HepG2 (cell line): ENCODE results near the gene UNC93A. TPM values are rescaled to one million over a fixed set of nuclear protein-coding genes. Genes with fewer than 3 reads are reported as not detected.

Experiments used
- ATAC-seq: fragments of 200-7000 bp; cut with Tn5 transposase; 3 replicates; pipeline ENCODE4 v1.9.1; 2020; ENCODE audit warnings: mild to moderate bottlenecking, moderate library complexity
- BruUV-seq: library from RNA; stranded (reverse); fragments of 400-500 nt; replicated peaks from 2 replicates; lab custom pipeline; 2021; lab: Mats Ljungman, UMichigan
- CTCF ChIA-PET: fragments of 300-600 bp; formaldehyde crosslinking; extraction: SDS; loops from one replicate; lab custom pipeline; 2021; ENCODE audit warnings: low total read pairs, inconsistent platforms, low intra/inter-chr PET ratio; lab: Yijun Ruan, JAX
- POLR2A ChIA-PET: fragments of 350-600 bp; sonication (Branson Sonifier 250); formaldehyde crosslinking; loops from one replicate; lab custom pipeline; 2020; ENCODE audit warnings: antibody characterized with exemption, inconsistent platforms; lab: Yijun Ruan, JAX
- DNase-seq: peaks from one replicate; pipeline ENCODE4 v3.0.0-alpha.2; 2015; ENCODE audit warnings: low spot score
- FAIRE-seq: peaks from 3 replicates; lab custom pipeline; 2011; peaks lifted over from hg19 to GRCh38; lab: Jason Lieb, UNC
- H2AFZ ChIP-seq: one replicate; pipeline ENCODE4 v1.6.1; 2011; ENCODE audit warnings: low read length, inconsistent platforms
- H3K27ac ChIP-seq: fragments of 300-600 bp; 3 replicates; pipeline ENCODE4 v1.8.0; 2011; ENCODE audit warnings: mixed run types, mild to moderate bottlenecking, mixed read lengths, low read length, inconsistent platforms; ENCODE audit not compliant: insufficient read depth; ENCODE audit errors: extremely low read length
- H3K27me3 ChIP-seq, 2 experiments: fragments of 200-600 bp in 1 of 2; 2 replicates in 1 of 2; 3 replicates in 1 of 2; pipeline versions ENCODE4 v1.6.0 to v1.8.0; 2011; ENCODE audit warnings: low read length in 2 of 2, mild to moderate bottlenecking in 2 of 2, moderate library complexity in 2 of 2, inconsistent platforms in 1 of 2; ENCODE audit not compliant: insufficient read depth in 2 of 2, control insufficient read depth in 1 of 2
- H3K36me3 ChIP-seq, 2 experiments: fragments of 200-600 bp in 1 of 2; replicated peaks in 1 of 2; 2 replicates in 1 of 2; 3 replicates in 1 of 2; pipeline versions ENCODE4 v1.5.1 to v1.8.0; 2011; ENCODE audit warnings: low read length in 2 of 2, inconsistent platforms in 1 of 2; ENCODE audit not compliant: insufficient read depth in 2 of 2, control insufficient read depth in 1 of 2
- H3K4me1 ChIP-seq: 2 replicates; pipeline ENCODE4 v1.5.1; 2012; ENCODE audit warnings: low read length, inconsistent platforms; ENCODE audit not compliant: insufficient read depth
- H3K4me2 ChIP-seq: 2 replicates; pipeline ENCODE4 v1.6.0; 2011; ENCODE audit warnings: low read depth, low read length, inconsistent platforms
- H3K4me3 ChIP-seq, 3 experiments: fragments of 200-600 bp in 1 of 3; sonication (generic), shearing (Covaris generic) in 1 of 3; replicated peaks in 1 of 3; 2 replicates each; pipeline ENCODE4 v1.5.1; 2011 to 2016; ENCODE audit warnings: low read length in 3 of 3, inconsistent platforms in 2 of 3, low read depth in 2 of 3, mild to moderate bottlenecking in 2 of 3, control low read depth in 1 of 3, mixed read lengths in 1 of 3; ENCODE audit not compliant: insufficient read depth in 1 of 3
- H3K79me2 ChIP-seq: one replicate; pipeline ENCODE4 v1.6.1; 2011; ENCODE audit warnings: low read length, inconsistent platforms; ENCODE audit not compliant: insufficient read depth
- H3K9ac ChIP-seq: 2 replicates; pipeline ENCODE4 v1.6.0; 2011; ENCODE audit warnings: mild to moderate bottlenecking, low read depth, low read length, inconsistent platforms; ENCODE audit not compliant: insufficient read depth
- H3K9me3 ChIP-seq: 2 replicates; pipeline ENCODE4 v1.5.1; 2012; ENCODE audit warnings: mild to moderate bottlenecking, low read length
- H4K20me1 ChIP-seq: 2 replicates; pipeline ENCODE4 v1.6.0; 2011; ENCODE audit warnings: inconsistent platforms, mild to moderate bottlenecking, low read length, moderate library complexity; ENCODE audit not compliant: insufficient read depth
- HNF4G ChIP-seq, 2 experiments: sonication (generic) in 1 of 2; formaldehyde crosslinking in 1 of 2; IDR thresholded peaks; 2 replicates each; pipeline versions ENCODE4 v1.4.0 to v1.6.1; 2011 to 2020; ENCODE audit warnings: borderline replicate concordance in 2 of 2, low read depth in 2 of 2, mild to moderate bottlenecking in 2 of 2, low read length in 1 of 2, missing genetic modification reagents in 1 of 2, moderate library complexity in 1 of 2
- MTA1 ChIP-seq: sonication (generic); formaldehyde crosslinking; IDR thresholded peaks from 2 replicates; pipeline ENCODE4 v1.4.0; 2020; ENCODE audit warnings: missing genetic modification reagents, mild to moderate bottlenecking, borderline replicate concordance
- SIX1 ChIP-seq: sonication (generic); formaldehyde crosslinking; IDR thresholded peaks from 2 replicates; pipeline ENCODE4 v1.4.0; 2020; ENCODE audit warnings: missing genetic modification reagents, borderline replicate concordance
- SYNCRIP ChIP-seq: fragments of 200-400 bp; formaldehyde crosslinking; IDR thresholded peaks from 2 replicates; pipeline ENCODE4 v1.6.1; 2018; ENCODE audit warnings: mild to moderate bottlenecking, low read depth, low read length; ENCODE audit not compliant: insufficient read depth
- TMF1 ChIP-seq: sonication (generic); formaldehyde crosslinking; IDR thresholded peaks from 2 replicates; pipeline ENCODE4 v1.8.1; 2022; ENCODE audit warnings: low read depth, missing genetic modification reagents
- ZNF136 ChIP-seq: sonication (generic); formaldehyde crosslinking; IDR thresholded peaks from 2 replicates; pipeline ENCODE4 v1.8.1; 2022; ENCODE audit warnings: low read depth, mild to moderate bottlenecking, moderate library complexity, missing genetic modification reagents
- ZNF225 ChIP-seq: sonication (generic); formaldehyde crosslinking; IDR thresholded peaks from 2 replicates; pipeline ENCODE4 v1.4.0; 2020; ENCODE audit warnings: mild to moderate bottlenecking, missing genetic modification reagents
- WGBS: methylation state at CpG from one replicate; pipeline ENCODE4 v1.1.6; 2017; ENCODE audit warnings: low lambda C conversion rate; 5-methylcytosine and 5-hydroxymethylcytosine counted together
- in situ Hi-C: cut with HindIII; loops from 2 replicates; pipeline ENCODE4 v1.10.0; 2017; ENCODE audit warnings: low pct_unique_long_range_greater_than_20kb; ENCODE audit not compliant: extremely low pct_ligation_motif_present
- intact Hi-C: fragments of 100-400 bp; cut with micrococcal nuclease; formaldehyde crosslinking; loops from one replicate; pipeline ENCODE4 v1.10.0; 2022; ENCODE audit not compliant: unreplicated experiment
- polyA plus RNA-seq, 8 experiments: library from polyadenylated mRNA; depleted of rRNA in 3 of 8; stranded (reverse) in 7 of 8; unstranded in 1 of 8; fragments of >200 nt; fragmentation: Illumina TruSeq in 4 of 8; extraction: Trizol in 4 of 8; gene quantifications; 2 replicates each; pipeline versions ENCODE4 v1.2.1 to v1.2.3, GENCODE V29; 2011 to 2016; ENCODE audit warnings: low read depth in 4 of 8, missing spikeins in 1 of 8, mixed read lengths in 1 of 8; ENCODE audit not compliant: insufficient read depth in 1 of 8
- total RNA-seq, 5 experiments: library from RNA; depleted of rRNA; stranded (reverse); fragments of >200 nt; fragmentation: Illumina TruSeq; extraction: Trizol; gene quantifications; 2 replicates each; pipeline ENCODE4 v1.2.3, GENCODE V29; 2016; ENCODE audit warnings: low read depth in 1 of 5
- TF ChIP-seq, protein P1 (sequence below): sonication (generic); formaldehyde crosslinking; IDR thresholded peaks from 2 replicates; pipeline ENCODE4 v1.4.0; 2020; ENCODE audit warnings: missing genetic modification reagents
- TF ChIP-seq, protein P2 (sequence below): sonication (generic); formaldehyde crosslinking; IDR thresholded peaks from 2 replicates; pipeline ENCODE4 v1.4.0; 2020; ENCODE audit warnings: missing genetic modification reagents
- TF ChIP-seq, protein P3 (sequence below): sonication (generic); formaldehyde crosslinking; IDR thresholded peaks from 2 replicates; pipeline ENCODE4 v1.4.0; 2020; ENCODE audit warnings: missing genetic modification reagents, borderline replicate concordance

The UNC93A gene
- total and polyA plus RNA-seq, 2 of the 13 experiments (the other 11 are each of a cell fraction or from before 2014, with no cell fraction given), result 11.0 to 42.7 TPM

DNA sequence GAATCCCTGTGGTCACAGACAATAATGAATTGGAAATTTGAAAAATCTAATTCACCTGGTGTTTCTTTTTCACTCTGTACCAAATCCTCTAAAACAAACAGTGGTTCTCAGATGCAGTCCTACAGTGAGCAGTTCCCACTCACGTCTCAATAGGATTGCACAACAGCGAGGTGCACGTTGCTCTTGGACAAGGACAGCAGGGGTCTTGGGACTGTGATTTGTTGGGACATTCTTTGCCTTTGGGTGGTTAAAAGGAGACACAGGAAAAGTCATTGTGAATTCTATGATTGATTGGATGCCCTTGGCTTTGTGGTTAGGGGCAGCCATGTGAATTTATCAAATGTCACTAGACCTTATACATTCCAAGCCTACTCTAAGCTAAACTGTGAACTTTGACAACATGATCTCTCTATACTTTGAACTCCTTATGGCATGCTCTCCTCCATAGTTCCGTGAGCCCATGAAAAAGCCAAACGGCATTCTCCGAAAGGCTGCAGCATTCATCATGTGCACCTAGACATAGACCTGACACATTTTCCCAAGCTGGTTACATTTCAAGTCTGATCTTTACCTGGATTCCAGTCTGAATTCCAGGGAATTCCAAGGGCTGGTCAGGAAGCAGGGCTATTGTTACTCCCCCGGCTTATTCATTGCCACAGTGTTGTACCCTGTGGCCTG is 647 bp downstream of the UNC93A start:
- BruUV-seq, result TSS peak; percentile 88
- H4K20me1 ChIP-seq, result no peaks in the 10 kb centered on the region
- intact Hi-C loops, result loop anchor here (1.0 to 5.0 kb wide), 2 partner anchors 17 to 71 kb away; no protein-coding TSS in a partner anchor
- no peaks in the 10 kb centered on the region for H3K79me2 ChIP-seq
- H3K9me3 ChIP-seq, result no peaks in the 10 kb centered on the region
- DNase-seq (peak; percentile 77), FAIRE-seq (peak; percentile 55), ATAC-seq (peak; percentile 48)
- H3K36me3 ChIP-seq, result peaks cover 4 to 9% of the 10 kb centered on the region in 2 experiments; a peak in 4 of 5 replicates
- in situ Hi-C loops, result loop anchor here (5.0 kb wide), 1 partner anchor 69 kb away; no protein-coding TSS in a partner anchor
- H3K4me3 ChIP-seq, result peak overlapping the region; percentile 38 to 53 (median 38); a peak in 4 of 6 replicates
- H3K9ac ChIP-seq, result peak overlapping the region; percentile 60
- no peaks in the 10 kb centered on the region for H3K27me3 ChIP-seq
- WGBS, result 35% methylated on average over 7 of the region's 7 CpGs
- ChIA-PET CTCF (no interaction called here), POLR2A (interaction anchor here (0.9 to 7.4 kb wide), 10 partner anchors 8 to 105 kb away, joined by 3 to 163 read pairs (median 12); no protein-coding TSS in a partner anchor)
- peaks cover 75% of the 10 kb centered on the region for H3K4me1 ChIP-seq
- H2AFZ ChIP-seq, result no peak overlapping the region
- H3K27ac ChIP-seq, result peak overlapping the region; percentile 77
- H3K4me2 ChIP-seq, result peak overlapping the region; percentile 69
- TF ChIP-seq, protein P1, sequence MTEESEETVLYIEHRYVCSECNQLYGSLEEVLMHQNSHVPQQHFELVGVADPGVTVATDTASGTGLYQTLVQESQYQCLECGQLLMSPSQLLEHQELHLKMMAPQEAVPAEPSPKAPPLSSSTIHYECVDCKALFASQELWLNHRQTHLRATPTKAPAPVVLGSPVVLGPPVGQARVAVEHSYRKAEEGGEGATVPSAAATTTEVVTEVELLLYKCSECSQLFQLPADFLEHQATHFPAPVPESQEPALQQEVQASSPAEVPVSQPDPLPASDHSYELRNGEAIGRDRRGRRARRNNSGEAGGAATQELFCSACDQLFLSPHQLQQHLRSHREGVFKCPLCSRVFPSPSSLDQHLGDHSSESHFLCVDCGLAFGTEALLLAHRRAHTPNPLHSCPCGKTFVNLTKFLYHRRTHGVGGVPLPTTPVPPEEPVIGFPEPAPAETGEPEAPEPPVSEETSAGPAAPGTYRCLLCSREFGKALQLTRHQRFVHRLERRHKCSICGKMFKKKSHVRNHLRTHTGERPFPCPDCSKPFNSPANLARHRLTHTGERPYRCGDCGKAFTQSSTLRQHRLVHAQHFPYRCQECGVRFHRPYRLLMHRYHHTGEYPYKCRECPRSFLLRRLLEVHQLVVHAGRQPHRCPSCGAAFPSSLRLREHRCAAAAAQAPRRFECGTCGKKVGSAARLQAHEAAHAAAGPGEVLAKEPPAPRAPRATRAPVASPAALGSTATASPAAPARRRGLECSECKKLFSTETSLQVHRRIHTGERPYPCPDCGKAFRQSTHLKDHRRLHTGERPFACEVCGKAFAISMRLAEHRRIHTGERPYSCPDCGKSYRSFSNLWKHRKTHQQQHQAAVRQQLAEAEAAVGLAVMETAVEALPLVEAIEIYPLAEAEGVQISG (CRISPR knock-in tag), result peak; percentile 50; the same call in 1 of the 2 replicates
- 0 out of 2 replicates have a peak, but pooled peaks have one; percentile 66 for TF ChIP-seq HNF4G (IDR thresholded peaks at IDR 0.05; ENCODE audit: borderline replicate concordance, low read depth, low read length)
- TF ChIP-seq HNF4G (CRISPR knock-in tag; IDR thresholded peaks at IDR 0.05; ENCODE audit: borderline replicate concordance, low read depth), result peak; percentile 67; the same call in 1 of the 2 replicates
- TF ChIP-seq SIX1 (CRISPR knock-in tag), result no peak
- TF ChIP-seq ZNF136 (CRISPR knock-in tag), result 0 out of 2 replicates have a peak, but pooled peaks have one; percentile 71
- no peak; the same call in 1 of the 2 replicates for TF ChIP-seq TMF1 (CRISPR knock-in tag)
- TF ChIP-seq, protein P2, sequence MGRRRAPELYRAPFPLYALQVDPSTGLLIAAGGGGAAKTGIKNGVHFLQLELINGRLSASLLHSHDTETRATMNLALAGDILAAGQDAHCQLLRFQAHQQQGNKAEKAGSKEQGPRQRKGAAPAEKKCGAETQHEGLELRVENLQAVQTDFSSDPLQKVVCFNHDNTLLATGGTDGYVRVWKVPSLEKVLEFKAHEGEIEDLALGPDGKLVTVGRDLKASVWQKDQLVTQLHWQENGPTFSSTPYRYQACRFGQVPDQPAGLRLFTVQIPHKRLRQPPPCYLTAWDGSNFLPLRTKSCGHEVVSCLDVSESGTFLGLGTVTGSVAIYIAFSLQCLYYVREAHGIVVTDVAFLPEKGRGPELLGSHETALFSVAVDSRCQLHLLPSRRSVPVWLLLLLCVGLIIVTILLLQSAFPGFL, result no peak
- no peak; the same call in 1 of the 2 replicates for TF ChIP-seq MTA1 (CRISPR knock-in tag)
- no peak for TF ChIP-seq SYNCRIP
- TF ChIP-seq ZNF225, result no peak
- TF ChIP-seq, protein P3, sequence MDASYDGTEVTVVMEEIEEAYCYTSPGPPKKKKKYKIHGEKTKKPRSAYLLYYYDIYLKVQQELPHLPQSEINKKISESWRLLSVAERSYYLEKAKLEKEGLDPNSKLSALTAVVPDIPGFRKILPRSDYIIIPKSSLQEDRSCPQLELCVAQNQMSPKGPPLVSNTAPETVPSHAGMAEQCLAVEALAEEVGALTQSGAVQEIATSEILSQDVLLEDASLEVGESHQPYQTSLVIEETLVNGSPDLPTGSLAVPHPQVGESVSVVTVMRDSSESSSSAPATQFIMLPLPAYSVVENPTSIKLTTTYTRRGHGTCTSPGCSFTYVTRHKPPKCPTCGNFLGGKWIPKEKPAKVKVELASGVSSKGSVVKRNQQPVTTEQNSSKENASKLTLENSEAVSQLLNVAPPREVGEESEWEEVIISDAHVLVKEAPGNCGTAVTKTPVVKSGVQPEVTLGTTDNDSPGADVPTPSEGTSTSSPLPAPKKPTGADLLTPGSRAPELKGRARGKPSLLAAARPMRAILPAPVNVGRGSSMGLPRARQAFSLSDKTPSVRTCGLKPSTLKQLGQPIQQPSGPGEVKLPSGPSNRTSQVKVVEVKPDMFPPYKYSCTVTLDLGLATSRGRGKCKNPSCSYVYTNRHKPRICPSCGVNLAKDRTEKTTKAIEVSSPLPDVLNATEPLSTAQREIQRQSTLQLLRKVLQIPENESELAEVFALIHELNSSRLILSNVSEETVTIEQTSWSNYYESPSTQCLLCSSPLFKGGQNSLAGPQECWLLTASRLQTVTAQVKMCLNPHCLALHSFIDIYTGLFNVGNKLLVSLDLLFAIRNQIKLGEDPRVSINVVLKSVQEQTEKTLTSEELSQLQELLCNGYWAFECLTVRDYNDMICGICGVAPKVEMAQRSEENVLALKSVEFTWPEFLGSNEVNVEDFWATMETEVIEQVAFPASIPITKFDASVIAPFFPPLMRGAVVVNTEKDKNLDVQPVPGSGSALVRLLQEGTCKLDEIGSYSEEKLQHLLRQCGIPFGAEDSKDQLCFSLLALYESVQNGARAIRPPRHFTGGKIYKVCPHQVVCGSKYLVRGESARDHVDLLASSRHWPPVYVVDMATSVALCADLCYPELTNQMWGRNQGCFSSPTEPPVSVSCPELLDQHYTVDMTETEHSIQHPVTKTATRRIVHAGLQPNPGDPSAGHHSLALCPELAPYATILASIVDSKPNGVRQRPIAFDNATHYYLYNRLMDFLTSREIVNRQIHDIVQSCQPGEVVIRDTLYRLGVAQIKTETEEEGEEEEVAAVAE (CRISPR knock-in tag), result no peak
